ENCODE data around the gene SP8.
"Not testable (repeated sequence)": the region's sequence is repeated elsewhere in the genome, so short reads cannot be mapped to it uniquely, and the experiment has no call there.

Gene SP8

DNA sequence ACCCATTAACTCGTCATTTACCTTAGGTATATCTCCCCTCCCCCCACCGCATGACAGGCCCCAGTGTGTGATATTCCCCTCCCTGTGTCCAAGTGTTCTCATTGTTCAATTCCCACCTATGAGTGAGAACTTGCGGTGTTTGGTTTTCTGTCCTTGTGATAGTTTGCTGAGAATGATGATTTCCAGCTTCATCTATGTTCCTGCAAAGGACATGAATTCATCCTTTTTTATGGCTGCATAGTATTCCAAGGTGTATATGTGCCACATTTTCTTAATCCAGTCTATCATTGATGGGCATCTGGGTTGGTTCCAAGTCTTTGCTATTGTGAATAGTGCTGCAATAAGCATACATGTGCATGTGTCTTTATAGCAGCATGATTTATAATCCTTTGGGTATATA lies 34.7 kb upstream of the SP8 start:
- H3K36me3 ChIP-seq (ENCODE audit: control insufficient read depth, insufficient read depth, low read length); H3K4me1 ChIP-seq (ENCODE audit: control insufficient read depth, insufficient read depth, low read length); H3K27me3 ChIP-seq (ENCODE audit: control insufficient read depth, insufficient read depth, low read length, poor library complexity, severe bottlenecking); H3K27ac ChIP-seq (ENCODE audit: insufficient read depth, low read depth, low read length, poor library complexity, severe bottlenecking); H3K9me3 ChIP-seq (ENCODE audit: control insufficient read depth, low read length); H3K4me3 ChIP-seq (ENCODE audit: insufficient read depth, low read depth, low read length): not testable (repeated sequence)
- WGBS, 2 experiments, result 84 to 97% methylated on average over 3 of the region's 3 CpGs

DNA sequence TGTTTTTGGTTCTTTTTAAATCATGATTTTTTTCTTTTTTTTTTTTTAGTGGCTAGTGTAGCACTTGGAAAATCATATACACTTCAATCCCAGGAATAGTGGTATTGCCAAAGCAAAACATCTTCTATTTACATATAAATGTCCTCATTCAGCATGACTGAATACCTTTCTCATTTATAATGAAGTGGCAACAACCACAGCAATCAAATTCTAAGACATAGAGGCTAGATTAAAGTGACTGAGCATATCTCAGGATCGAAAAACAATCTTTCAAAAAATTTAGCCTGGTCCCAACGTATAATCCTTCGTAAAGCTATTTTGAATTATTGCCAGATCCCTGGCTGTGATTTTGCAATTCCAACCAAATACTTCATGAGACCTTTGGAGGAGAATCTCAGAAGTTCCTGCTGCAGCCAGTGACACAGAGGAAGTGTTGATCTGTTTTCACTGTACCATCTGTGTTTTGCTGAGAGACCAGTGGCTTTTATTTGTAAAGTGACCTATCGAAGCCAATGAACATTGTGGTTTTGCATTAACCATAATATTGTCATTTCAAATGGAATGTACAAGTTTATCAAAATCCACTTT lies 29.8 kb upstream of the SP8 start:
- H3K9me3 ChIP-seq (ENCODE audit: control insufficient read depth, low read length), result no peaks in the 10 kb centered on the region
- H3K4me3 ChIP-seq (ENCODE audit: insufficient read depth, low read depth, low read length), result no peak overlapping the region
- 29 to 44% methylated on average over 3 to 4 of the region's 4 CpGs for WGBS, 2 experiments
- H3K4me1 ChIP-seq (ENCODE audit: control insufficient read depth, insufficient read depth, low read length), result no peaks in the 10 kb centered on the region
- H3K36me3 ChIP-seq (ENCODE audit: control insufficient read depth, insufficient read depth, low read length), result no peaks in the 10 kb centered on the region
- H3K27ac ChIP-seq (ENCODE audit: insufficient read depth, low read depth, low read length, poor library complexity, severe bottlenecking), result no peak overlapping the region
- no peaks in the 10 kb centered on the region for H3K27me3 ChIP-seq (ENCODE audit: control insufficient read depth, insufficient read depth, low read length, poor library complexity, severe bottlenecking)

DNA sequence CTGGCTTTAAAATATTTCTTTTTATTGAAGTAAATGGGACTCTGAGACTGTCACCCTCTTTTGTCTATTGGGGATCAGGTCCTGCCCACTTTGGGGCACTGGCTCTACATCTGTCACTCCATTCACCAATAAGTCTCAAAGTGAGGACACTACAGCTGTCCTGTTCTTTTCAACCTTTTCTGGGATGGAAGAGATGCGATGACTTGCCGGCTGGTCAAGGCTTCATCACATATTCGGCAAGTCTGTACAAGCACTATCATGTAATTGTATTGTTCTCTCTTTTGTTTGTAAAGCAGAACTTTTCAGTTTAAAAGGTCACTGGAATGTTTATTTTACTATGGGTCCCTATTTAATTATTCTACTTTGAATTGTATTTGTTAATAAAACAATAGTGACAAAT lies 17.7 kb upstream of the SP8 start:
- Histone ChIP-seq H3K9me3 (ENCODE audit: control insufficient read depth, low read length) (no peaks in the 10 kb centered on the region), H3K27ac (ENCODE audit: insufficient read depth, low read depth, low read length, poor library complexity, severe bottlenecking) (no peak overlapping the region), H3K4me1 (ENCODE audit: control insufficient read depth, insufficient read depth, low read length) (peaks cover 7% of the 10 kb centered on the region), H3K27me3 (ENCODE audit: control insufficient read depth, insufficient read depth, low read length, poor library complexity, severe bottlenecking) (peaks cover 4% of the 10 kb centered on the region), H3K36me3 (ENCODE audit: control insufficient read depth, insufficient read depth, low read length) (no peaks in the 10 kb centered on the region), H3K4me3 (ENCODE audit: insufficient read depth, low read depth, low read length) (no peak overlapping the region)
- 95 to 98% methylated on average over 3 of the region's 3 CpGs for WGBS, 2 experiments

DNA sequence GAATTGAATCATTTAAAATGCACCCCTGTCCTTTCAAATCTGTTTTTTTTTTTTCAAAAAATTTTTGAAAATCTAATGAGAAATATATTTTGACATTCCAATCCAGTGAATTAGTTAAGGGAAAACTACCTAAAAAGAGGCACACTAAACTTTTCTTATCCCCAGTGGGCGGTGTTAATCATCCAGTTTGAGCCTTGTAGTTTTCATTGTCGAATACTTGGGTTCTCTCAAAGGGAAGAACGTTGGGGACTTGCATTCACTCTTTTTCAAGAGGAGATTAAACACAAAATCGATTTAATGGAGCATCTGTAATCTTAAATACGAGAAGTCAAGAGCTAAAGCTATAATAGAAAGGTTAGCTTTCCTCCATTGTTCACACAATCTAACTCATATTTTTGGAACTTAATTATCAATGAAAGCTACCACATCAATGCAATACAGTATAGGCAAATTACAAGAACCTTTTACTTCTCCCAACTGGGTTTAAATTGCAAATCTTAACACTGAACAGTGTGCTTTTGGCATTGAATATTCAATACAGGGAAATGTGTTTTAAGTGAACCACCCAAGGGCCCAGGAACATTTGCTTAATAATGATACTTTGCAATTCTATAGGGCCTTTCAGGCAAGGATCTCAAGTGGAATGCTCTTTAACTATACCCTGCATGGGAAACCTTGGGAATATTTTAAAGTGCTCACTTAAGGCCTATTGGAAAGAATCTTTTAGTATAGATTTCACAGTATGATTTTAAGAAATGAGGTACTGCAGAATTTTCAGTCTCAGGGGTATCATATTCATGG lies 13.1 kb upstream of the SP8 start:
- Histone ChIP-seq H3K4me3 (ENCODE audit: insufficient read depth, low read depth, low read length) (no peak overlapping the region), H3K4me1 (ENCODE audit: control insufficient read depth, insufficient read depth, low read length) (peaks cover 24% of the 10 kb centered on the region), H3K36me3 (ENCODE audit: control insufficient read depth, insufficient read depth, low read length) (no peaks in the 10 kb centered on the region), H3K9me3 (ENCODE audit: control insufficient read depth, low read length) (no peaks in the 10 kb centered on the region), H3K27ac (ENCODE audit: insufficient read depth, low read depth, low read length, poor library complexity, severe bottlenecking) (no peak overlapping the region), H3K27me3 (ENCODE audit: control insufficient read depth, insufficient read depth, low read length, poor library complexity, severe bottlenecking) (peaks cover 46% of the 10 kb centered on the region)
- 3 to 8% methylated on average over 5 of the region's 5 CpGs for WGBS, 2 experiments

DNA sequence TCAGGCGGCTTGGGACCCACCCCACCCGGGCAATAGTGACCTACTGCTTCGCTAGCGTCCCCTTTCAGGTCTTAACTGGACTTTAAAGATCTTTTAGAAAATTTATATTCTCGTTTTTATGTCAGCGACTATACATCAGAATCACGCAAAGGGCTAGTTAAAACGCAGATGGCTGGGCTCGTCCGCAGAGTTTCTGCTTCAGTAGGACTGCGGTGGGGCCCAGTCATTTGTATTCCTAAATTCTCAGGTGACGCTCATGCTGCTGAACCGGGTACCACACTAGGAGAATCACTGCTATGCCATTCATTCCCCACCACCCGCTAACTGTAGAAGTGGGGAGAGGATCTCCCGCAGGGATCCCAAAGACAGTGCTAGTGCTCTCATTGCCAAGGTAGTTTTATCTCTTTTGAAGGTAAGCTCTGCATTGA lies 12.0 kb upstream of the SP8 start:
- no peaks in the 10 kb centered on the region for H3K36me3 ChIP-seq (ENCODE audit: control insufficient read depth, insufficient read depth, low read length)
- H3K27me3 ChIP-seq (ENCODE audit: control insufficient read depth, insufficient read depth, low read length, poor library complexity, severe bottlenecking), result peaks cover 56% of the 10 kb centered on the region
- peak overlapping the region; percentile 62 for H3K4me3 ChIP-seq (ENCODE audit: insufficient read depth, low read depth, low read length)
- H3K9me3 ChIP-seq (ENCODE audit: control insufficient read depth, low read length), result no peaks in the 10 kb centered on the region
- peaks cover 34% of the 10 kb centered on the region for H3K4me1 ChIP-seq (ENCODE audit: control insufficient read depth, insufficient read depth, low read length)
- 0% methylated on average over 15 of the region's 15 CpGs for WGBS, 2 experiments
- no peak overlapping the region for H3K27ac ChIP-seq (ENCODE audit: insufficient read depth, low read depth, low read length, poor library complexity, severe bottlenecking)

DNA sequence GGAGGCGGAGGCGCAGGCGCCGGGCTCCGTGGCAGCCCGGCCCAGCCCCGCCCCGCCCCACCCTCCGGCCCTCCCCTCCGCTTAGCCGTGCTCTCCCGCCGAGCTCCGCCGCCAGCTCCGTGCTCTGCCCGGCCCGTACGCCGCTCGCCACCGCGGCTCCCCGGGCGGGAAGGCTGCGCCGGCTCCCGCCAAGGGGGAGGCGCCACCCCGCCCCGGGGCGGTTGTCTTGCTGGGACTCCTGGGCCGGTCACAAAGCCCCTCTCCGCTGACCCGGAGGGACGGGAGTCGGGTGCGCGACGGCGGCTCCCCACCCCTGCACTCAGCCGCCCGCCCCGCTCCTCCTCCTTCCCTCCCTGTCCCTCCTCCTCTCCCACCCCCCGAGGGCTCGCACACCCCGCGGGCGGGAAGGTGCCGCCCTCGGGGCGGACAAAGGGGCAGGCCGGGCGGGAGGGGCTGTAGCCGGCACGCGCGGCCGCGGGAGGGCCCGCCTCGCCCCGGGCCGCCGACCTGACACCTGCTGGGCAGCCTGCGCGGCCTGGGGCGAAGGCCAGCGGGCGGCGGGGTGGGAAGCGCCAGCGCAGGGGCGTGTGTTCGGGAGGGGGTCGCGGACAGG lies 11.5 kb upstream of the SP8 start:
- WGBS, 2 experiments, result 0% methylated on average over 77 of the region's 77 CpGs
- Histone ChIP-seq H3K27me3 (ENCODE audit: control insufficient read depth, insufficient read depth, low read length, poor library complexity, severe bottlenecking) (peaks cover 61% of the 10 kb centered on the region), H3K4me3 (ENCODE audit: insufficient read depth, low read depth, low read length) (peak overlapping the region; percentile 62), H3K27ac (ENCODE audit: insufficient read depth, low read depth, low read length, poor library complexity, severe bottlenecking) (peak overlapping the region; percentile 21), H3K4me1 (ENCODE audit: control insufficient read depth, insufficient read depth, low read length) (peaks cover 39% of the 10 kb centered on the region), H3K9me3 (ENCODE audit: control insufficient read depth, low read length) (no peaks in the 10 kb centered on the region), H3K36me3 (ENCODE audit: control insufficient read depth, insufficient read depth, low read length) (no peaks in the 10 kb centered on the region)

DNA sequence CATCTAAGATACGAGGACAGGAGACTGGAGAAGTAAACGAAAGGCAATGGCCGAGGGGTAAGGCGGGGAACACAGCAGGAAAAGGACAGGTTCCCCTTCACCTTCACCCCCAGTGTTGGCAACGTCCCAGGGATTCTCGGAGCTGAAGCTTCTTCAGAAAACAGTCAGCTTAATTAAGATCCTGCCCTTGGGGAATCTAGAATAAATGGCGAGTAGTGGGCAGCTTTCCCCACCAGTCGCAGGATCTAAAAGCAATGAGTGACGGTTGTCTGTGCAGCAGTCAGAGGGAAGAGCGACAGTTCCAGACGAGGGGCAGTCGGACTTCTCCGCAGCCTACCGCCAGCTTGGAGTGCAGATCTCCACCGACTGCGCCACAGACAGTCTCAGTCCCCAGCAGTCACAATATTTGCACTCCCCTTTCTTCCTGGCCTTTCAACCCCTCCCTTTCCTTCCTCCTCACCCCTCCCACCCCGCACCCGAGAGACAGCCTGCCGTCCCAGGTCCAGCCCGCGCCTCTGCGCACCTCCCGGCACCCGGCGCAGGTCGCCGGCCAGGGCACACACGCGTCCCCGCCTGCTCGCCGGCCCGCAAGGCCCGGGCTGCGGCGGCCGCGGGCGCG lies 10.9 kb upstream of the SP8 start:
- peaks cover 45% of the 10 kb centered on the region for H3K4me1 ChIP-seq (ENCODE audit: control insufficient read depth, insufficient read depth, low read length)
- WGBS, 2 experiments, result 0% methylated on average over 40 of the region's 40 CpGs
- H3K4me3 ChIP-seq (ENCODE audit: insufficient read depth, low read depth, low read length), result peak overlapping the region; percentile 62
- H3K36me3 ChIP-seq (ENCODE audit: control insufficient read depth, insufficient read depth, low read length), result no peaks in the 10 kb centered on the region
- peaks cover 68% of the 10 kb centered on the region for H3K27me3 ChIP-seq (ENCODE audit: control insufficient read depth, insufficient read depth, low read length, poor library complexity, severe bottlenecking)
- no peaks in the 10 kb centered on the region for H3K9me3 ChIP-seq (ENCODE audit: control insufficient read depth, low read length)
- H3K27ac ChIP-seq (ENCODE audit: insufficient read depth, low read depth, low read length, poor library complexity, severe bottlenecking), result no peak overlapping the region

DNA sequence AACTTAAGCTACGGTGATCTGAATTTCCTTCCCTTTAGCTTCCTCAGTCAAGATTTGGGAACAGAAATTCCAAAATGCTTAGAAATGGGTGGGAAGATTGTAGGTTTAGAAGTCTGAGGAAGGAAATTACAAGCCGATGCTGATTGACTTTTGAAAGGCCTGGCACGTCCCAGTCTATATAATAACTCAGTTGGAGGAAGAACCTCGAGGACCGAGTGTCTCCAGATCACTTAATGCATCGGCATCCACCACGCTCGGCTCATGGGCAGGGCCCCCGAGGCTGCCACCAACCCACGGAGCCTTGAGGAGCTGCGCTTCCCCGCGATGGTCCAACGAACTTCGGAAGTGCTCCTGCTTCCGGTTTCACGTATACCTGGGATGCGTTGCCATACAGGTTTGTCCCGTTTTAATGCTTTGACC lies 10.4 kb upstream of the SP8 start:
- Histone ChIP-seq H3K27me3 (ENCODE audit: control insufficient read depth, insufficient read depth, low read length, poor library complexity, severe bottlenecking) (peaks cover 73% of the 10 kb centered on the region), H3K4me3 (ENCODE audit: insufficient read depth, low read depth, low read length) (peak overlapping the region; percentile 62), H3K9me3 (ENCODE audit: control insufficient read depth, low read length) (no peaks in the 10 kb centered on the region), H3K4me1 (ENCODE audit: control insufficient read depth, insufficient read depth, low read length) (peaks cover 46% of the 10 kb centered on the region), H3K36me3 (ENCODE audit: control insufficient read depth, insufficient read depth, low read length) (no peaks in the 10 kb centered on the region), H3K27ac (ENCODE audit: insufficient read depth, low read depth, low read length, poor library complexity, severe bottlenecking) (no peak overlapping the region)
- WGBS, 2 experiments, result 0 to 2% methylated on average over 18 to 19 of the region's 19 CpGs

DNA sequence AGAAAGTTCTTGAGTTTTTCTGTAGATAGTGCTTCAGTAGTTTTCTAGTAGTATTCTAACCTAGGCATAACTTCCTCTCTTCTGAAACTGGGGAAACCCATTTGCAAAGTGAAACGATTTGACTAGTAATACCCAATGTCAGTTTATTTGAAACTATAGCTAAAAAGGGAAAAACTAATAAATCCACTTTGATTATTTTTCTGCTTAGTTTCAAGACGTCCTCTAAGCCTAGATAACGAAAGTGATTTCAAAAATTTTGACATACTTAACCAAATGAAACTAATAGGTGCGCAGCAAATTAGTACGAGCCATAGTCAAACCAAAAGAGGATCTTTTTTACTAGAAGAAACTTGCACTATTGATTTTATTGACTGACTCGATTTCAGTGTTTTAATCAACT lies 9.8 kb upstream of the SP8 start:
- Histone ChIP-seq H3K4me3 (ENCODE audit: insufficient read depth, low read depth, low read length) (no peak overlapping the region), H3K9me3 (ENCODE audit: control insufficient read depth, low read length) (no peaks in the 10 kb centered on the region), H3K36me3 (ENCODE audit: control insufficient read depth, insufficient read depth, low read length) (no peaks in the 10 kb centered on the region), H3K27ac (ENCODE audit: insufficient read depth, low read depth, low read length, poor library complexity, severe bottlenecking) (no peak overlapping the region), H3K27me3 (ENCODE audit: control insufficient read depth, insufficient read depth, low read length, poor library complexity, severe bottlenecking) (peaks cover 78% of the 10 kb centered on the region), H3K4me1 (ENCODE audit: control insufficient read depth, insufficient read depth, low read length) (peaks cover 52% of the 10 kb centered on the region)
- 7 to 14% methylated on average over 4 to 5 of the region's 6 CpGs for WGBS, 2 experiments

DNA sequence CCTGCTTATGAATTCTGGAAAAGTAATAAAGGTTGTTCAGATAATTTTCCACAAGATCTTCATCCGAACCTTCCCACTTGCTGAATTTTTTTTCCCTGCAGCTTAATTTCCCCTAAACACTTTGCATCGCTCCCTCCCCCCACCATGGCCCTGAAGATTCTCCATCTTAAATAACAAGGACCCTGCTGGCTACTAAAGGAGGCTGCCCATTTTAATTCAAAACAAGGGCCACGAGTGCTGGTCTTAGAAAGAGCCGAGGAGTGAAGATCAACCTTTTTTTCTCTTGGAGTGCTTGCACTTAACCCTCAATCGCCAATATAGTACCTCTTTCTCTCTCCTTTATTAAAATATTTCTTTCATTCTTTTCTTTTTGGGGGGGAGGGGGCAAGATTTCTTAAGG lies 9.2 kb upstream of the SP8 start:
- H3K4me3 ChIP-seq (ENCODE audit: insufficient read depth, low read depth, low read length), result no peak overlapping the region
- H3K27ac ChIP-seq (ENCODE audit: insufficient read depth, low read depth, low read length, poor library complexity, severe bottlenecking), result no peak overlapping the region
- no peaks in the 10 kb centered on the region for H3K36me3 ChIP-seq (ENCODE audit: control insufficient read depth, insufficient read depth, low read length)
- WGBS, 2 experiments, result 1 to 2% methylated on average over 5 of the region's 5 CpGs
- peaks cover 52% of the 10 kb centered on the region for H3K4me1 ChIP-seq (ENCODE audit: control insufficient read depth, insufficient read depth, low read length)
- peaks cover 85% of the 10 kb centered on the region for H3K27me3 ChIP-seq (ENCODE audit: control insufficient read depth, insufficient read depth, low read length, poor library complexity, severe bottlenecking)
- H3K9me3 ChIP-seq (ENCODE audit: control insufficient read depth, low read length), result no peaks in the 10 kb centered on the region
